Upper lobe of right lung (tissue), 1 donor: ENCODE data around the gene MGAT5B. TPM values are rescaled to one million over a fixed set of nuclear protein-coding genes. Genes with fewer than 3 reads are reported as not detected.

Experiments used
- ATAC-seq: fragments of 200-7000 bp; cut with Tn5 transposase; one replicate; pipeline ENCODE4 v1.9.1; 2020; ENCODE audit warnings: mild to moderate bottlenecking, moderate library complexity
- DNase-seq: peaks from one replicate; pipeline ENCODE4 v3.0.0-alpha.2; 2020
- H3K27ac ChIP-seq: fragments of 200-600 bp; one replicate; pipeline ENCODE4 v1.8.0; 2022
- H3K27me3 ChIP-seq: fragments of 200-600 bp; one replicate; pipeline ENCODE4 v1.8.0; 2022; ENCODE audit warnings: mild to moderate bottlenecking
- H3K36me3 ChIP-seq: fragments of 200-600 bp; one replicate; pipeline ENCODE4 v1.8.0; 2022
- H3K4me1 ChIP-seq: fragments of 200-600 bp; one replicate; pipeline ENCODE4 v1.8.0; 2022
- H3K4me3 ChIP-seq: fragments of 200-600 bp; one replicate; pipeline ENCODE4 v1.8.0; 2022; ENCODE audit warnings: mild to moderate bottlenecking
- H3K9me3 ChIP-seq: fragments of 200-600 bp; one replicate; pipeline ENCODE4 v1.8.0; 2022
- intact Hi-C: fragments of 100-400 bp; cut with DNase I; formaldehyde crosslinking; loops from one replicate; pipeline ENCODE4 v1.11.0; 2022
- total RNA-seq: library from RNA; stranded (reverse); fragmentation: NEBNext Ultra II Directional; extraction: Animal tissue kit (Norgen Biotek cat#: 25700); gene quantifications from one replicate; pipeline ENCODE4 v1.2.1, GENCODE V29; 2021
- TF ChIP-seq, protein P1 (sequence below): fragments of 200-600 bp; IDR thresholded peaks from one replicate; pipeline ENCODE4 v1.8.0; 2022; ENCODE audit warnings: antibody characterized with exemption
- donor health status: DM: no; HTN: yes; CAD: no; lungs with severe emphysema.

MGAT5B gene
- total RNA-seq, 1 donor from 2014 or later, result 2.0 TPM

- TF ChIP-seq, protein P1, sequence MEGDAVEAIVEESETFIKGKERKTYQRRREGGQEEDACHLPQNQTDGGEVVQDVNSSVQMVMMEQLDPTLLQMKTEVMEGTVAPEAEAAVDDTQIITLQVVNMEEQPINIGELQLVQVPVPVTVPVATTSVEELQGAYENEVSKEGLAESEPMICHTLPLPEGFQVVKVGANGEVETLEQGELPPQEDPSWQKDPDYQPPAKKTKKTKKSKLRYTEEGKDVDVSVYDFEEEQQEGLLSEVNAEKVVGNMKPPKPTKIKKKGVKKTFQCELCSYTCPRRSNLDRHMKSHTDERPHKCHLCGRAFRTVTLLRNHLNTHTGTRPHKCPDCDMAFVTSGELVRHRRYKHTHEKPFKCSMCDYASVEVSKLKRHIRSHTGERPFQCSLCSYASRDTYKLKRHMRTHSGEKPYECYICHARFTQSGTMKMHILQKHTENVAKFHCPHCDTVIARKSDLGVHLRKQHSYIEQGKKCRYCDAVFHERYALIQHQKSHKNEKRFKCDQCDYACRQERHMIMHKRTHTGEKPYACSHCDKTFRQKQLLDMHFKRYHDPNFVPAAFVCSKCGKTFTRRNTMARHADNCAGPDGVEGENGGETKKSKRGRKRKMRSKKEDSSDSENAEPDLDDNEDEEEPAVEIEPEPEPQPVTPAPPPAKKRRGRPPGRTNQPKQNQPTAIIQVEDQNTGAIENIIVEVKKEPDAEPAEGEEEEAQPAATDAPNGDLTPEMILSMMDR, result no peak
- H3K27me3 ChIP-seq, result peaks cover 6% of the 10 kb centered on the region
- no peaks in the 10 kb centered on the region for H3K4me1 ChIP-seq
- no peak overlapping the region for H3K4me3 ChIP-seq
- no peaks in the 10 kb centered on the region for H3K36me3 ChIP-seq
- no peak overlapping the region for H3K27ac ChIP-seq
- intact Hi-C loops, result loop anchor here (10.0 kb wide), 1 partner anchor 55 kb away; no protein-coding TSS in a partner anchor
- H3K9me3 ChIP-seq, result no peaks in the 10 kb centered on the region
- DNase-seq (no peak), ATAC-seq (no peak)
These were observed 72.1 kb downstream of the MGAT5B start for GRCh38 chr17:76940295-76940694.

DNA sequence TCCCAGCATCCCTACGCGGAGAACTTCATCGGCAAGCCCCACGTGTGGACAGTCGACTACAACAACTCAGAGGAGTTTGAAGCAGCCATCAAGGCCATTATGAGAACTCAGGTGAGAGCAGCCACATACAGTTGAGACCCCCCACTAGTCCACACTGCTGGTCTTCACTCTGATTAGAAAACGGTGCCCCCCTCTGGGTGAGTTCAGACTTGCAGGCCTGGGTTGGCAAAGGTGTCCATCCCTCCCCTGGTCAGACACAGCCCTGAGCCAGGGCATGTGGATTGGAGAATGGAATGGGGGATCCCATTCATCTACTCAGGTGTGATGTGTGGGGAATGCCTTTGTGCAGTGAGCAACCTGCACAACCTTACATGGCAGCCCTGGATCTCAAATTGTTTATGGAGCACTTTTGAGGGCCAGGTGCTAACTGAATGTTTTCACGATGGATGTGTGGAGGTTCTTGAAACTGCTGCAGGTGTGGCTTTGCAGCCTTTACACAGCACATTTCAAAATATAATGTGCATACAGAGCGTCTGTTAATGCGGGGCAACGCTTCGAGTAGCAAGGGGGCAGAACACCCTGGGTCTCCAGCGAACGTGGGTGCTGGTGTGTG is 72.6 kb downstream of the MGAT5B start:
- H3K27ac ChIP-seq, result no peak overlapping the region
- intact Hi-C loops, result loop anchor here (10.0 kb wide), 1 partner anchor 56 kb away; no protein-coding TSS in a partner anchor
- H3K4me3 ChIP-seq, result no peak overlapping the region
- TF ChIP-seq, protein P1, result peak; percentile 9
- ATAC-seq, result no peak
- no peaks in the 10 kb centered on the region for H3K9me3 ChIP-seq
- no peak for DNase-seq
- peaks cover 6% of the 10 kb centered on the region for H3K27me3 ChIP-seq
- no peaks in the 10 kb centered on the region for H3K36me3 ChIP-seq
- H3K4me1 ChIP-seq, result no peaks in the 10 kb centered on the region

- no peak overlapping the region for H3K4me3 ChIP-seq
- TF ChIP-seq, protein P1, result no peak
- intact Hi-C loops, result loop anchor here (10.0 kb wide), 1 partner anchor 58 kb away; no protein-coding TSS in a partner anchor
These were observed 75.0 kb downstream of the MGAT5B start for GRCh38 chr17:76943202-76943601.

GRCh38 chr17:76943781-76944213 is 75.6 kb downstream of the MGAT5B start:
- TF ChIP-seq, protein P1, result no peak
- DNase-seq, result no peak

More at GRCh38 chr17:76943202-76943601, 75.0 kb downstream of the MGAT5B start:
- no peak for DNase-seq
- Histone ChIP-seq H3K27ac (no peak overlapping the region), H3K4me1 (no peaks in the 10 kb centered on the region), H3K9me3 (no peaks in the 10 kb centered on the region), H3K27me3 (peaks cover 6% of the 10 kb centered on the region), H3K36me3 (no peaks in the 10 kb centered on the region)
- ATAC-seq, result no peak

DNA sequence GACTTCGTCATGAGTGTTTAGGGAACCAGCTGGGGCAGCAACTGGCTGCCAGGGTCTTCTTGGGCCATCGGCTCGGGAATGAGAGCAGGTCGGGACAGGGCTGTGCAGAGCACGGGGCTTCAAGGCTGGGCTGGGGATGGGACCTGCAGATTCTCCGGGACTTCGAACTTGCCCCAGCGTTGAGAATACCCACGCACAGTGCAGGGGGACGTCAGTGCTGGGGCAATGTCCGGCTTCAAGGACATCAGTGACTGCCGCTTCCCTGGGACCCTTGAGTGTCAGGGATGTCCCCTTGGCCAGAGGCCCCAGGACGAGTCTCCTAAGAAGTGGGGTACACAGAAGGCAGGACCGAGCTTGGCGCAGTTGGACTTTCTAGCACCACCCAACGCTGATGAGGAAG is 76.3 kb downstream of the MGAT5B start:
- intact Hi-C loops, result loop anchor here (10.0 kb wide), 1 partner anchor 60 kb away; no protein-coding TSS in a partner anchor
- DNase-seq (no peak), ATAC-seq (no peak)
- H3K9me3 ChIP-seq, result no peaks in the 10 kb centered on the region
- no peaks in the 10 kb centered on the region for H3K4me1 ChIP-seq
- TF ChIP-seq, protein P1, result no peak
- no peak overlapping the region for H3K27ac ChIP-seq
- H3K36me3 ChIP-seq, result no peaks in the 10 kb centered on the region
- H3K27me3 ChIP-seq, result peaks cover 6% of the 10 kb centered on the region
- H3K4me3 ChIP-seq, result no peak overlapping the region

More at GRCh38 chr17:76943781-76944213, 75.6 kb downstream of the MGAT5B start:
- H3K36me3 ChIP-seq, result no peaks in the 10 kb centered on the region
- no peaks in the 10 kb centered on the region for H3K9me3 ChIP-seq
- H3K27ac ChIP-seq, result no peak overlapping the region
- intact Hi-C loops, result loop anchor here (10.0 kb wide), 1 partner anchor 59 kb away; no protein-coding TSS in a partner anchor
- H3K4me1 ChIP-seq, result no peaks in the 10 kb centered on the region
- H3K4me3 ChIP-seq, result no peak overlapping the region
- no peak for ATAC-seq
- H3K27me3 ChIP-seq, result peaks cover 6% of the 10 kb centered on the region
